SW480 (cell line): ENCODE results near the gene TTC34.
"Not testable (repeated sequence)": the region's sequence is repeated elsewhere in the genome, so short reads cannot be mapped to it uniquely, and the experiment has no call there.

ENCODE experiments used
- DNase-seq: peaks from one replicate; pipeline ENCODE4 v3.0.0-alpha.2; 2016; ENCODE audit warnings: low spot score

TTC34 gene

DNA sequence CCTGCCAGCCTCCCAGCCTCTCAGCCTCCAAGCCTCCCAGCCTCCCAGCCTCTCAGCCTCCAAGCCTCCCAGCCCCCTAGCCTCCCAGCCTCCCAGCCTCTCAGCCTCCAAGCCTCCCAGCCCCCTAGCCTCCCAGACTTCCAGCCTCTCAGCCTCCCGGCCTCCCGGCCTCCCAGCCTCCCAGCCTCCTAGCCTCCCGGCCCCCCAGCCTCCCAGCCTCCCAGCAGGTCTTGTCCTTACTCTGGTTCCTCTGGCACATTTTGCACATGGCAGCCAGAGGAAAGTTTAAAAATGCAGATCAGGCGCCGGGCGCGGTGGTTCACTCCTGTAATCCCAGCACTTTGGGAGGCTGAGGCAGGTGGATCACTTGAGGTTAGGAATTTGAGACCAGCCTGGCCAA lies 2.5 kb downstream of the TTC34 start:
- DNase-seq, result not testable (repeated sequence)

DNA sequence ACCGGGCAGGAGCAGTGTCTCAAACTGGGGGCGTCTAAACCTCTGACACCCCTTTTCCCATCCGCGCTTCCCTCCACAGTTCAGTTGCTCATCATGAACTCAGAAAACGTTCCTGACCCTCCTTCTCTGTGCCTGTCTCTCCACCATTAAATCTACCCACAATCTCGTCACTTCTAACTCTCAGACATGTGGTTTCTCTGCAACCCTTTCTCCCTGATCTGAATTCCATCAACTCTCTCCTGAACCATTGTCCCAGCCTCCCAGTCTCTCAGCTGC lies 3.8 kb downstream of the TTC34 start:
- no peak for DNase-seq

DNA sequence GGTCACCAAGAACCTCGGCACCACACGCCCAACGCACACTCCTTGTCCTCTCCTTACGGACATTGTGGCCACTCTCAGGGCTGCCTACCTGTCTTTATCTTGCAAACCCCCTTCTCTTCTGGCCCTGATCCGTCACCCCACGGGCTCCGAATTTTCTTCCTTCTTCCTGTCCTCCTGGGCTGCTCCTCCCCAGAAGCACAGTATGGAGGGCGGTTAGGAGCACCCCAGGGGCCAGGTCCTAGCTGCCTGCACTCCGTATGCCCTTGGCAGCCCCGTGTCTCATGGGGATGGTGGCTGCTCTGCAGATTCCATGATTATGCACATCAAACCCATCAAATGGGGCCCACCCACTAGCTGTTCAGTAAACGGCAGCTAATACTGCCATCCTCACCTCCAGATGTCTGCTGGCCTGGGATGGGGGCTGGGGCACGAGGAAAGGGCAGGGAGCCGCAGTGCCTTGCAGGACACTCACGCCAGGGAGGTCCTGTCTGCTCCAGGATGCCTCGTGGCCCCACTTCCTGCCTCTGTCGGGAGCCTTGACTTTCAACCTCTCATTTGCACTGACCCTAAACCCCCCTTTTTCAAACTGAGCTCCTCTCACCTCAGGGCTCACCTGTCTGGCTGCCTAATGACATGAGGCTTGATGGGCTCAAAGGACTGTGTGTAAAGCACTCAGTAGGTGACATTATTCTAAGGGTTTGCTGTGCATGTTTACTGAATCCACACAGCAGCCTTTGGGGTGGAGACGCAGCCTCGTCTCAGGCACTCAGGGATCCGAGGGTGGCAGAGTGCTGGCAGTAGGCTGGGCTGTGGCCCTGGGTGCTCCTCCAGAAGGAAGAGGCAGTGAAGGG lies 4.4 kb downstream of the TTC34 start:
- DNase-seq, result no peak

DNA sequence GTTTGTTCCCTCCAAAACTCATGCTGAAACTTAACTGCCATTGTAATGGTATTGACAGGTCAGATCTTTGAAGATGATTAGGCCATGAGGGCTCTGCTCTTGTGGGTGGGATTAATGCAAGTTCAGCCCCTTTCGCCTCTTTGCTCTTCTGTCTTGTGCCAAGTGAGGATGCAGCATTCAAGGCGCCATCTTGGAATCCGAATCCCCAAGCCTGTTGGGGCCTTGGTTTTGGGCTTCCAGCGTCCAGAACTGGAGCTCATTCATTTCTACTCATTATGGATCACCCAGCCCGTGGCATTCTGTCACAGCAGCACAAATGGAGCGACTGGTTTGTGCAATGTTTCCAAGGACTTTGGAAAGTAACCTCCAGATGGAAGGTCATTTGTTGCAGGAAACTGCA lies 5.6 kb downstream of the TTC34 start:
- DNase-seq, result no peak

DNA sequence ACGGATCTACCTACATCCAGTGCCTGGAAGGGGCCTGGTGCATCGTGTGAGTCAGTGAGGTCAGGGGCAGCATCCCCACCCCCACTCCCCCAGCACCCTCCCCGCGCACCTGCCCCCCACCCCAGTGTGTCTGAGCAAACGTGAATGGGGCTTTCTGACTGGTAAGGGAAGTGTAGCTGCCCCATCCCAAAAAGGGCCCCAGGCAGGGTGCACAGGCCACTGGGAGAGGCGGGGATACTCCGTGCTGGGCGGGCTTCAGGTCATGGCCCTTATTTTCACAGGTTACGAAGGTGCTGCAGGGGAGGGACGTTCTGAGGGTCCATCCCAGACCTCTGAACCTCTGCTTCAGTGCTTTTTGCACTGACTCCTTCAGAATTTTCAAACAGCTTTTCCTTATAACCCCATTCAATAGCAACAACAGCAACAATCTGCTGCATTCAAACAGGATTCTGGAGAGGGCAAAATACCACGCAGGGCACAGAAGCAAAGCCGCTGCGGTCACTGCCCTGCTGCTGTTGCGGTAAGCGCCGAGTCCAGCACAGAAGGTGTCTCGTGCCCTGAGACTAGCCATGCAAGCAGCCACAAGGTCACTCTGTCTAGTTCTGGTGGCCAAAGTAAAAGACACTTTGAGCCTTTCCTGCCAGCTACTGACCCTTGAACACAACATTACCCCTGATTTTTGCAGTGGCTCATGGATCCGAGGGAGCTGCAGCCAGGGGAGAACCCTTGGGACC lies 10.3 kb downstream of the TTC34 start:
- DNase-seq, result no peak

DNA sequence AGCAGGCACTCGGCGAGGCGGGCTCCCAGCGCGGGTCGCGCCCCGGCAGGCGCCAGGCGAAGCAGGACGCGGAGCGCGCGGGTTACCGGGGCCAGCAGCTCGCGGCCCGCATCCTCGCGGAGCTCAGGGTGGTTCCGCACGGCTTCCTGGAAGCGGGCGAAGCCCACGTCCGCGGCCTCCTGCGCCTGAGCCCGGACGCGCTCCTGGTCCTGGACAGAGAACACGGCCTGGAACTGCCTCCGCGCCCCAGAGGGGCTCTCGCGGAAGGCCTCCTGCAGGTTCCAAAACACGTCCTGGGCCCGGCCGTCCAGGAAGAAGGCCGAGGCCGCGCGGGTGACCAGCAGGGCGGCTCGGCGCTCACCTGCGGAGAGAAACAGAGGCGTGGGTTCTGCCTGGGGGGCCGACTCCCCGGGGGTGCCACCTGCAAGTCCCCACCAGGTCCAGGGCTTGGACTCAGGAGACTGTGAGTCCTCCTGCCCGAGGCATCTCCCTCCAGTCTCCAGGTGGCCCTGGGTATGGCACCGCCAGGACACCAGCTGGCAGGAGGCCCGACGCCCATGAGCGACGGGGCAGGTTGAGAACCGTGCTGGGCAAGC lies 11.4 kb downstream of the TTC34 start:
- no peak for DNase-seq

DNA sequence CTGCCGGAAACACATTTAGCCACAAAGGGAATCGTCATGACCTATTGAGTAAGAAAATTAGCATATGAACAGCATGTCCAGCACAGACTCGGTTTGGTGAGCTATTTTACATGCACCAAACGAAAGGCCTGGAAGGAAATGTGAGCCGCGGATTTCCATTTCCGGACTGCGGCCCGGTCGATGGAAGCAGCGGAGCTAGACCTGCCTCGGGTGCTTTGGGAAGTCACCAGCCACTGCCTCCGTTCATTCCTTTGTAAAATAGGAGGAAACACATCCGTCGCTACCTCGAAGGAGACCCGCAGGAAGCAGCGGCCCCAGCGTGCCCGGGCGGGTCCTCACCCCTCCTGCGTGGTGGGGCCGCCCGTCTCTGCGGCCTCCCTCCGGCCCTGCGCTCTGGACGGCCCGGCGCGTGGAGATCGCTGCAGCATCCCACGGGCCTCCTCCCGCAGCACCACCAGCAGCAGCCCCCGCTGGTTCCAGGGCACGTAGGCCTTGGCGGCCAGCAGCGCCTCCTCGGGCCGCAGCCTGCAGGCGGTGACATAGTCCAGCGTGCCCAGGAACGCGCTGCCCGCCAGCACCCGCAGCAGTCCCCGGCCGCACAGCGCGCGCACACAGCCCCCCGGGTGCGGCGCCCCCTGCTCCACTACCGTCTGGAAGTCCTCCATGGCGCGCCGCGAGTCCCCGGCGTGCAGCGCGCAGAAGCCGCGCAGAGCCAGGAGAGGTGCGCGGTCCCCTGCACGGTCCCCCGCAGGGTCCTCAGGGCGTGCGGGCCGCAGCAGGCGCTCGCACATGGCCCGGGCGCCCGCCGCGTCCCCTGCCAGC lies 12.1 kb downstream of the TTC34 start:
- no peak for DNase-seq

DNA sequence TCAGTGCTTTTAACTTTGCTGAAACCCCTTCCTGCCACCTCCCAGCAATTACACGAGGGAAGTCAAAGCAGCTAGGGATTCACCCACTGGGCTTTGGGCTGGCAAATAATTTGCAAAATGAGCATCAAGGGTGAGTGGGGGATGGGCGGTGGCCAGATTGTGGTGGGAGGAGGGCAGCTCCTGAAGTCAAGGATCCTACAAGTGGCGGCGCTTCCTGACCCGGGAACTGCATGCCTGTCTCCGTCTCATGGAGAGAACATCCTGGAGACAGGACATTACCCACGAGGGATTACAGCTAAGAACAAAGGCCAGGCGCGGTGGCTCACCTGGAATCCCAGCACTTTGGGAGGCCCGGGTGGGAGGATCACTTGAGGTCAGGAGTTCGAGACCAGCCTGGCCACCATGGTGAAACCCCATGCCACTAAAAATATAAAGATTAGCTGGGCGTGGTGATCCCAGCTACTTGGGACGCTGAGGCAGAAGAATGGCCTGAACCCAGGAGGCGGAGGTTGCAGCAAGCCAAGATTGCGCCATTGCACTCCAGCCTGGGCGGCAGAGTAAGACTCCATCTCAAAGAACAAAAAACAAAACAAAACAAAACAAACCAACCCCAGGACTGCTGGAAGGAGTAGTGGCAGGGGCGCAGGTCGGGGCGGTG lies 12.9 kb downstream of the TTC34 start:
- DNase-seq, result no peak

DNA sequence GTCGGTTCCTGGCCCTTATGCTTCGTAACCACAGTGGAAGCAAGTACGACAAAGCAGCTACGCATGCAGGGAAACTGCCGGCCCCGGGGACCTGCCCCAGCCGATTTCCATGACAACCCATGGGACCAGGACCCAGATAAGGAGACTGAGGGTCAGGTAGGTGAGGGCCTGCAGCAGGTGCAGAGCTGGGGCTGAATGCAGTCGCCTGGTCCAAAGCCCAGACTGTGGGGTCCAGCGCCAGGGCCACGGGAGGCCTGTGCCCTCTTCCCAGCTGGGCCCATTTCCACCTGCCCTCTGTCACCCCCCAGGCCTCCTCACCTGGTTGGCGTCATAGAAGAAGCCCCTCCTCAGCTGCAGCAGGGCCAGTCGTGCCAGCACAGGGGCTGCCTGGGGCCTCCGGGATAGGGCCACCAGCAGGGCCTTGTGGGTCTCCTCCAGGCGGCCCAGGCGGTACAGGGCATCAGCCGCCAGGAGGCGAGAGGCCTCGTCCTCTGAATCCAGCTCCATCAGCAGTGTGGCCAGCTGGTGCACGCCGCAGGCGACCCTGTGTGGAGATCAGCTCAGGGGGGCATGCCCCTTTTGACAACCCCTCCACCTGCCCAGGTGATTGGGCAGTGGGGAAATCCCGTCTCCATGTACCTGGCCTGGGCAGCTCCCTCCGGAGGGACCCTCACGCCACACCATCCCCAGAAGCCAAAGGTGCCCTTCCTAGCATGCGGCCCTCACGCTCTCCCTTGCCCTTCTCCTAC lies 14.2 kb downstream of the TTC34 start:
- no peak for DNase-seq

DNA sequence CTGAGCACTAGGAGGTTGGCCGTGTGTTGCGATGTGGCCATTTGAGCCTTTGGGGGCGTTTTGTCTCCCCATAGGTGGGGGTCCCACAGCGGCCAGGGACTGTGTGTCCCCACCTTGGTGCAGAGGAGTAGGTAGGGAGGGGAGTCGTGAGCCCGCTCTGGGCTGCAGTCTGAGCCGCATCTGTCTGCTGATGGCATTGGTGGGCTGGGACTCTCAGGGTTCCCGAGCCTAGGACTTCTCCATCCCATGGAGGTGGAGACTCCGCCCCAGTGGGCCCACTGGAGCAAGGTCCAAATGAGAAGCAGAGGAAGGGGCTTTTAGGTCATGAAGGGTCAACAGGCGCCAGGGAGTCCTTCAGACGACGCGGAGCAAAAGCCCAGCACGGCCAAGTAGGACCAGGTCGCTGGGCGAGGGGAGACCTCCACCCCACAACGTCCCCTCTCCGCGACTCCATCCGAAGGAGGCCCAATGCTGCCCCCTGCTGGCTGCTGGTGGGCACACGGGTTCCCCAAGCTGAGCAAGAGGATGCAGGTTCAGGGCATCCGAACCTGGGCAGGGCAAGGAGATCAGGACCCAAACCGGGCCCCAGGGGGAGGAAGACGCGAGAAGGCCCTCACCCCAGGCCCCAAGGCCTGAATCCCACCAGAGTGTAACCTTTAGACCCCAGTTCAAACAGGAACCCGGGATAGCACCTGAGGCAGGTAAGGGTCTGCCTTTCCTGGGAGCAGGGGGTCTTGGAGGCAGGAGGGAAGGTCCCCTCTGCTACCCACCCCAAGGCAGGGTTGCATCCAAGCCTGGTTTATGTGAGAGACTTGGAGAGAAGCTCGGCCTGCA lies 14.9 kb downstream of the TTC34 start:
- DNase-seq, result no peak

DNA sequence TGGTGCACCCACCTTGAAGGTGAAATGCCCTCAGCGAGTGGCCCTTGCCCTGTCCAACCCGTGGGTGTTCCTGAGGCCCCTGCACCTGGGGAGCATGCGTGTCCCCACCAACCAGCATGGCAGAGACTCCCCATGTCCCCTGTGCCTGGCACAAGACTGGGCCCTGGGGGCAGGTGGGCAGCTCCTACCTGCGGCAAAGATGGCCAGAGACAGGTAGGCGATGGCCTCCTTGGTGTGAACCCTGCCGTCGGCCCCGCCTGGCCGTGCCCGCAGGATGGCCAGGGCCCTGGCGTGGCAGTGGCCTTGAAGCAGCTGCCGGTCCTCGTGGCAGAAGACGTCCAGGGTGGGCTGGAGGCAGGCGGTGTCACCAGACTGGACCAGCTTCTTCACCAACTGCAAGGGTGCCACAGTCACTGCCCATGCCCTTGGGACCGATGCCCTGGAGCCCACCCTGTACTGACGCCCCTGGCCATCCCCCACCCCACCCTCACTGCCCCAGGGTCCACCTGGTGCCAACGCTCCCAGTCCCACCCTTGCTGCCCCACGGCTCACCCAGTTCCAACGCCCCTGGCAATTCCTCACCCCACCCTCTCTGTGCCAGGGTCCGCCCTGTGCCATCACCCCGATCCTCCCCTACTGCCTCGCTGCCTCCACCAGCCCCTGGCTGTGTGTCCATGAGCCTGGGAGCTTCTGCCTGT lies 15.7 kb downstream of the TTC34 start:
- DNase-seq, result no peak

DNA sequence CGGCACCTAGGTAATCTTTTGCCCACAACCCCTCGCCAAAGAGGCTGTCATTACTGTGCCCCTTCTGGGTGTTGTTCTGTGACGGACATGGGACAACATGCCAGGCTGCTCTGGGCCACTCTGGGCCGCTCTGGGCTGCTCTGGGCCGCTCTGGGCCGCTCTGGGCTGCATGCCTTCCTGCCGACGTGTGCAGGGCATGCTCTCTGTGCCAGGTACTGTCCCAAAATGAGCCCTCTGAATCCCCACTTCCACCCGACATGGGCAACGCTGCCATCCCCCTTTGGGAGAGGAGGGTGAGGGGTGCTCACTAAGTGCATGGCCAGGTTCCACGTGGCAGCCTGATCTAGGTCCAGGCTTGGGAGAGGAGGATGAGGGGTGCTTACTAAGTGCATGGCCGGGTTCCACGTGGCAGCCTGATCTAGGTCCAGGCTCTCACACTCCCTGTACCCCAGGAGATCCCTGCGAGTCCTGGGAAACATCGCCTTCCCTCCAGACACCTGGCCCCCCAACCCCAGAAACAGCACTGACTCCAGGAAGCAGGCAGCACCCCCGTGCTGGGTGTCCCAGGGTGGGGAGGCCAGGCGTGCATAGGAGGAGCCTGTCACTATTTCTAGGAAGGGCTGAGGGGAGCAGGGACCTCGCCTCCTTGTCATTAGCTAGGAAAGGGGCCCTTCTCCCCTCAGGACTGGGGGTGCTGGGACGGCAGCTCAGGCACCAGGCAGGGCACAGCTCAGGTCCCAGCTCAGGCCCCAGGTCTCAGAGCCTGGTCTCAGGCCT lies 16.5 kb downstream of the TTC34 start:
- DNase-seq, result no peak

DNA sequence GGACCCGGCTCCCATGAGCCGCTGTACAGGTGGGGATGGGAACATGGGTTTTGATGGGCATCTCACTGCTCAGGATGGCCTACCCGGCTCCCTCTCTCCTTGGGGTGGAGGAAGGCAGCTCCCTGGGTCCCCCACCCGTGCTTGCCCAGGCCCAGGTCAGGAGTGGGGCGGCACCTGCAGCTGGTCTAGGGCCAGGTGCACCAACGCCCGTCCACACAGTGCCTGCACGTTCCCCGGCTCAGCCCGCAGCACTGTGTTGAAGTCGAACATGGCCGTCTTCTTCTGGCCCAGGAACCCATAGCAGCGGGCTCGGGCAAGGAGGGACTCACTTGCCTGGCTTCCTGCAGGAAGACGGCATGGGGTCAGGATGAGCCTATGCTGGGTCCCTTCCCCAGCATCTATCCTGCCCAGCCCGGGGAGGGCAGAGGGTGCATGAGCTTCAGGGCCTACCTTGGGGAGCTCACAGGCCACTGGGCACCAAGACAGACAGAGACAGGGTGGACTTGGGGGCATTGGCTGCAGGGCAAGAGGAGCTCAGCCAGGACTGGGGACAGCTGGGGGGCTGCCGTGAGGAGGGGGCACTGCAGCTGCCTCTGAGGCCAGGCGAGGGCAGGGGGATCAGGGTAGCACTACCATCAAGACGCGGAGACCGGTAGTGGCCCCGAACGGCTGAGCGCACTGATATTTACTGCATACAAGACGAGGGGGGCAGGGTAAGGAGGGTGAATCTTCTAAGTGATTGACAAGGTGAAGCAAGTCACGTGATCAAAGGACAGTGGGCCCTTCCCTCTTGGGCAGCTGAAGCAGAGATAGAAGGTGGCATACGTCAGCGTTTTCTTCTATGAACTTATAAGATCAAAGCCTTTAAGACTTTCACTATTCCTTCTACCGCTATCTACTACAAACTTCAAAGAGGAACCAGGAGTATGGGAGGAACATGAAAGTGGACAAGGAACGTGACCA lies 17.8 kb downstream of the TTC34 start:
- peak; percentile 40 for DNase-seq

DNA sequence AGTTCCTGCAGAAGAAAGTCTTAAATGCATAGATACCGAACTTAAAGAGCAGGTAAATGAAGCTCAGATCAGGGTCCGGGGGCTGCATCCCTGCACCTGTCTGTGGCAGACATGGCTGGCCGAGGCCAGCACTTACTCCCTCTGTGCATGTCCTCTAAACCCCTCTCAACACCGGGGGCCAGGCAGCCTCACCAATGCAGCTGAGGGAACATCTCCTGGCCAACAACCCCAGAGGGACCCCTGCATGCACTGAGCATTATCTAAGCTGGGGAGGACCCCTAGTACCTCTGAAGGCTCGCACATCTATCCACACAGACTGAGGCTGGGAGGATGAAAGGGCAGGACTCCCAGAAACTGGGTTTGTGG lies 18.4 kb downstream of the TTC34 start:
- DNase-seq, result no peak

DNA sequence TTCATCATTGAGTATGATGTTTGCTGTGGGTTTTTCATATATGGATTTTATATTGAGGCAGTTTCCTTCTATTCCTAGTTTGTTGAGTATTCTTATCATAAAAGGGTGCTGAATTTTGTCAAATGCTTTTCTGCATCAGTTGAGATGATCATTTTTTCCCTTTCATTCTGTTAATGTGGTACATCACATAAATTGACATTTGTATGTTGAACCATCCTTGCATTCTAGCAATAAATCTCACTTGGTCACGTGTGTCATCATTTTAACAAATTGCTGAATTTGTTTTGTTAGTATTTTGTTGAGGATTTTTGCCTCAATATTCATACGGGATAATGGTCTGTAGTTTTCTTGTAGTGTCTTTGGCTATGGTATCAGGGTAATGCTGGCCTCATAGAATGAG lies 19.9 kb downstream of the TTC34 start:
- no peak for DNase-seq

DNA sequence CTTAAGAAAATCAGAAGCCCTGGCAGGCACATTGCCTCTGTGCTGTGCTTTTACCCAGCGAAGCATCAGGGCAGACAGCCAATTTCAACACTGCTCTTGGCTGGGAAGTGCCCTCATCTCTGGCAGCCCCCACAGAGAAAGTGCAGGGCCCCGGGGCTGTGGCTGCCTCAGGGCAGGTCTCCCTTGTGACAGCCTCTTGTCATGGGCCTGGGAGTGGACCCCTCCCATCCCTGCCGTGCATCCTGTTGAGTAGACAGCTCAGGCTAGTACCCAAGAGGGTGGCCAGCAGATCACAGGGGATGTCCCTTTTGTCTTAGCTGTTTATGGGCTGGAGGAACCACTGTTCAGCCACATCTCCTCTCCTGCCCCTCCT lies 23.3 kb downstream of the TTC34 start:
- no peak for DNase-seq

DNA sequence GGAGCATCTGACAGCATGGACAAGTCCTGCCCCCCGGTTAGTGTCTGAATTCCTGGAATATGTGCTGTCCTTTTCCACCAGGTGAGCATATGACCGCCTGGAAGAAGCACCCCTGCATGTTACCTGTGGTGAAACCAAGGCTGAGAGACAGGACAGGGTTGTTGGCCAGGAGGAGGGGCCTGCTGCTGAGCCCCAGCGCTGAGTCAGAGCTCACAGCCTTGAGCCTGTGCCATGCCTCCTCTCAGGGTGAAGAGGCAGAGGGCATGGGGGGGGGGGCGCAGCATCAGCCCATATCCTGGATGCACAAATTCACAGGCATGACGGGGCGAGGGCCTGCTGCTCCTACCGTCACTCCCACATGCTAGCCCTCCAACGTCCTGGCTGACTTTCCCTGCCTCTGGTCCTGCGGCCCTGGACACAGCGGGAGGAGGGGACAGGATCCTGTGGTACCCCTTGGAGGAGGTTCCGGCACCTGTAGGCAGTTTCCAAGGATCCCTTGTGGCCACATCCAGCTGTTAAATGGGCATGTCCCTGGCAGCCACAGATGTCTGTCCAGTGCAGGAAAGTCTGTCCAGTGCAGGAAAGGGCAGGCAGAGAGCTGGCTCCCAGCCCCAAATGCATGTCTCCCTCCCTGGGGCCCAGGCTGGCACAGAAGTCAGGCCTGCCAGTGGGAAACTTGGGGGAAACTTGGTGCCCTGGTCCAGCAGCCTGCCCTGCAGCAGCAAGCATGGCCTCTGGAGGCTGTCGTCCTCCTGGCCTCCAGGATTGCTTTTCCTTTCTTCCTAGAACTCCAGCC lies 23.9 kb downstream of the TTC34 start:
- DNase-seq, result no peak
